Caki2 (cell line): ENCODE results near the gene IPO5. TPM values are rescaled to one million over a fixed set of nuclear protein-coding genes. Genes with fewer than 3 reads are reported as not detected.
"Not testable (repeated sequence)": the region's sequence is repeated elsewhere in the genome, so short reads cannot be mapped to it uniquely, and the experiment has no call there.

ENCODE experiments used
- DNase-seq: peaks from one replicate; pipeline ENCODE4 v3.0.0-alpha.2; 2015; ENCODE audit warnings: low read depth
- in situ Hi-C: cut with HindIII; loops from 2 replicates; pipeline ENCODE4 v1.10.0; 2016; ENCODE audit warnings: low sequenced_read_pairs, low pct_unique_long_range_greater_than_20kb, mixed read lengths
- total RNA-seq: library from RNA; depleted of rRNA; stranded (reverse); fragments of >200 nt; shearing (Covaris generic); gene quantifications from 2 replicates; pipeline ENCODE4 v1.2.3, GENCODE V29; 2014; ENCODE audit warnings: low replicate concordance

Gene IPO5
- total RNA-seq, 1 experiment from 2014 or later: 72.6 TPM

DNA sequence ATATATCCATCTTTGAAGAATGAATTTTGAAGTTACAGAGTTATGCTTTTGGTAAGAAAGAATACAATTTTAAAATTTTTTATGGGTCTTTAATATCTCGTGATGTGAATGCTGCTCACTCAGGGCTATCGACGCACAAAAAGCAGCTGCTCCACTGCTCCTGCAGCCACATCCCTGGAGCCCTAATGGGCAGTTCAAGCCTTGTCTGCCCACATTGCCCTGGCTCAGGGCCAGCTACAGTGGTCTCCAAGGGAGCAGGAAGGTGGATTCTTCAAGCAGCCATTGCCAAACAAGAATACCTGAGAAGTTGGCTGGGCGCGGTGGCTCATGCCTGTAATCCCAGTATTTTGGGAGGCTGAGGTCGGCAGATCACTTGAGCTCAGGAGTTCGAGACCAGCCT, 85.8 kb downstream of the IPO5 start:
- in situ Hi-C loops: no loop called here

DNA sequence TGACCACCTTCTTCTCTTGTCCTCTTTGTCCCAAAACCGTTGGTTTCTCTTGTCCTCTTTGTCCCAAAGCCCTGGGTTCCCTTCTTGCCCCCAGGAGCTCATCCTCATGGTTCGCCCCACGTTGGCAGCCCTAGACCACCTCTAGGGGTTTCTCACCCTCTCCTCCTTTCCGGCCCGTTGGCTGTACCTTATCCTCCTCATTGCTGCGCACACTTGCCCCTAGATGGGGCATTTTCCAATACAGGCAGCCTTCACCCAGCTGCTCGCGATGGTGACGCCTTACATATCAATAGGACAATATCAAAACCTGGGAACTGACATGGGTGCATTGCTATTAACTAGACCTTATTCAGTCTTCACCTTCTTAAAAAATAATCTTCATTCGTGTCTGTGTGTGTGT, 86.5 kb downstream of the IPO5 start:
- no peak for DNase-seq
- in situ Hi-C loops: no loop called here

More for the DNA sequence above, 85.8 kb downstream of the IPO5 start:
- DNase-seq: no peak

DNA sequence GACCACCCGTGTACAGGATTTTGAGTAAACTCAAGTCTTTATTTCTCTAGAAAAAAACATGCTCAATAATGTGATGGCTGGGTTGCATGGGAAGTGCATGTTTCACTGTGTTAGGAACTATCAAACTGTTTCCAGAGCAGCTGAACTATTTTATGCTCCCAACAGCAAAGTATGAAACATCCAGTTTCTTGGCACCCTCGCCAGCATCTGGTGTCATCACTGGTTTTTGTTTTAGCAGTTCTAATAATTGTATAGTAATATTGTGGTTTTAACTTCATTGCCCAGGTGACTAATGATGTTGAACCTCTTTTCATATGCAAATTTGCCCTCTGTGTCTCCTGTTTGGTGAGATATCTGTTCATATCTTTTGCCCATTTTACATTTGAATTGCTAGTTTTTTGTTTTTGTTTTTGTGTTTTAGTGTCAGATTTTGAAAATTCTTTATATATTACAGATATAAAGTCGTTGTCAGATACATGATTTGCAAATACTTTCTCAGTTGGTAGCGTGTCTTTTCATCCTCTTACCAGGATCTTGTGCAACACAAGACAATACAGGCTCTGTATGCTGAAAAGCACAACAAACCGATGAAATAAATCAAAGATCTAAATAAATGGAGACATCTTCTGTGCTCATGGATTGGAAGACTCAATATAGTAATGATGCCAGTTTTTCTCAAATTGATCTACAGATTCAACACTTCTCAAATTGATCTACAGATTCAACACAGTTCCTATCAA, 87.8 kb downstream of the IPO5 start:
- no peak for DNase-seq
- in situ Hi-C loops: no loop called here

- in situ Hi-C loops: no loop called here
- no peak for DNase-seq
Measured at GRCh38 chr13:98044301-98044700, 90.8 kb downstream of the IPO5 start.

- DNase-seq, in situ Hi-C loops: not testable (repeated sequence)
Measured at GRCh38 chr13:98047785-98048184, 94.3 kb downstream of the IPO5 start.

DNA sequence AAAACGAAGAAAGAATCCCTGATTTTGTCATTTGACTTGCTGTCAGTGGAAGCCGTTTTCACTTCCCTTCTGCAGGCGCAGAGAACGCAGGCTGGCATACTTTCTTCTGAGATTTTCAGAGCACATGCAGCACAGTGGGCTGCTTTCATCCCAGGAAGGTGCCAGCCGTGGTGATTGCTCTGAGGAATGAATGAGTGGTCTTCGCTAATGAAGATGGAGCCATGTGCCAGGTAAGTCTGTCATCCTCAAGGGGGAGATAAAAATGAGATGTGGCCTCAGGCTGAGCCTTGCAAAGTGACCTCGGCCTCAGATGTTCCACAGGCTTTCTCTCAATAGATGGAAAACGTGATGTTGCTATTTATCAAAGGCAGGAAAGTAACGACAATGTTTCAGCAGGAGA, 94.8 kb downstream of the IPO5 start:
- no peak for DNase-seq
- in situ Hi-C loops: no loop called here

DNA sequence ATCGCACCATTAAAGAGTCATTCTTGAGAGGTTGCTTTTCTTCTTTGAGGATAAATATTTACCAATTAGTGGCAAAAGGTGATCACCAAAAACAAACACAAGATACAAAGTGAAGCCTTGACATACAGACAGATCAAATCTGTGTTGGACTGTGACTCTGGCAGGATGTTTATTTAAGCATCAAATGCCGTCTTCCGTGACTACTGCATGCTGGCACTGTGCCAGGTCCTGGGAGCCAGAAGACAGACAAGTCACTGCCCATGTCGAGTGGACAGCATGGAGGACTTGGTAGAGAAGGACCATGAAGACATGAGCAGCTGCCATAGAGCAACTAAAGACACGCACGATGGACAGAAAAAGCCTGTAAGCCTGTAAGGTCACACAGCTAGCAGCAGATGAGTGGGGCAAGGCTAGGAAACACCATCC, 96.6 kb downstream of the IPO5 start:
- in situ Hi-C loops: no loop called here
- DNase-seq: peak; percentile 40

- in situ Hi-C loops: no loop called here
- DNase-seq: no peak
Measured at GRCh38 chr13:98052412-98052811, 98.9 kb downstream of the IPO5 start.

GRCh38 chr13:98054301-98054700, 100.8 kb downstream of the IPO5 start:
- in situ Hi-C loops: no loop called here
- DNase-seq: no peak

DNA sequence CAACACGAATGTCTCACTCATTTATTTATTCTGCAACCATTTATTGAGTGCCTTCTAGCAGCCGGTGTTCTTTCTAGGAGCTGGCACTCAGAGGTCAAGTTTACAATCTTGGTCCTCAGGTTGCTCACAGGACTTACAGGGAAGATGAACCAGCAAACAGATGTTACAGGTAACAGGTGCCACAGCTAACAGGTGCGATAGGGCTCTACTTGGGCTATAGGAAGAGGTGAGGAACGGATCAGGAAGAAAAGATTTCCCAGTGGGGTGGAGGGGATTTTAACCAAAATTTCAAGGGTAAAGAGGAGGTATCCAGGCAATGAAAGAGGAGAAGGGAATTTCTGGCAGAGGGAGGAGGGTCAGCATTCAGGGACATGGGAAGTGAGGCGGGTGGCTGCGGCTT, 102.1 kb downstream of the IPO5 start:
- DNase-seq: no peak
- in situ Hi-C loops: no loop called here

- in situ Hi-C loops: no loop called here
- DNase-seq: no peak
Measured at GRCh38 chr13:98056839-98057410, 103.5 kb downstream of the IPO5 start.

- in situ Hi-C loops: no loop called here
- no peak for DNase-seq
Measured at GRCh38 chr13:98059276-98059675, 105.8 kb downstream of the IPO5 start.

DNA sequence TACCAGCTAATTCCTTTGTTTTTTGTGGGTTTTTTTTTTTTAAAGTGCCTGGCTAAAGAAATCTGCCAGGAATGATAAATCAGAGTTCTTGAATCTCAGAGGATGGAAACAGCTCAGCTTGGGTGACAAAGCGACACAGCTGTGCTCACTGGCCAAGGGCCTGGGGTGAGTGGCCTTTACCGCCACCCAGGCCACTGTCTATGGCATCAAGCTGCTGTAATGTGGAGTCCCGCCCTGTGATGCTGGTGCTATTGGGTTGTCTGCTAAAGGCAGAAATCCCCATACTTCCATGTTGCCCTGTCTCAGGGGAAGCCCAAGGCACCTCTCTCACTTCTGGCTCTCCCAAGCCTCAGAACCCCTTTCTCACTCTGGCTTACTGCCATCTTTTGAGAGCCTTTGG, 106.8 kb downstream of the IPO5 start:
- in situ Hi-C loops: no loop called here
- no peak for DNase-seq

DNA sequence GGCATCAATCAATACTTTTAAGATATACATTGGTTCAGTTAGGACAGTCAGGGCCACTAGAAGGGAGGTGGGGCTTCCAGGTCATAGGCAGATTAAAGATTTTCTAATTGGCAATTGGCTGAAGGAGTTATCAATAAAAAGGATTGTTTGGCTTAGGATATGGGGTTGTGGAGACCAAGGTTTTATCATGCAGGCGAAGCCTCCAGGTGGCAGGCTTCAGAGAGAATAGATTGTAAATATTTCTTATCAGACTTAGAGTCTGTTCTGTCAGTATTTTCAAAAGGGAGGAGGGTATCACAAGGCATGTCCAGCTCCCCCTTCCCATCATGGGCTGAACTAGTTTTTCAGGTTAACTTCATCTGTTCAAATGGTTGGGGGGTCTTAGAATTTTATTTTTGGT, 112.0 kb downstream of the IPO5 start:
- DNase-seq: no peak
- in situ Hi-C loops: no loop called here

DNA sequence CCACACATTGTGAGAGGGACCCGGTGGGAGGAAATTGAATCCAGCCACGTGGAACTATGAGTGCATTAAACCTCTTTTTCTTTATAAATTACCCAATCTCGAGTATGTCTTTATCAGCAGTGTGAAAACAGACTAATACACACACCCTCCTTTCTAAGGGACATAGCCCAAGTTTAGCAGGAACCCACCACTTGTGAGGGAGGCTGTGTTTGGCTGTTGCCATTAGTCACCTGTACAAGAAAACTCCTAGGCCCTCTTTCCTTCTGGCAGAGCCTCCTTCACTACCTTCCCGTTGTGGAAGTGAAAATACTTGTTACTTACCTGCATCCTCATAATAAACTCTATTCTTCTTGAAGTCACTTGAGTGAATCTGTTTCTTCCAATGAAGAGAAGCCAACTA, 113.2 kb downstream of the IPO5 start:
- in situ Hi-C loops: no loop called here

DNA sequence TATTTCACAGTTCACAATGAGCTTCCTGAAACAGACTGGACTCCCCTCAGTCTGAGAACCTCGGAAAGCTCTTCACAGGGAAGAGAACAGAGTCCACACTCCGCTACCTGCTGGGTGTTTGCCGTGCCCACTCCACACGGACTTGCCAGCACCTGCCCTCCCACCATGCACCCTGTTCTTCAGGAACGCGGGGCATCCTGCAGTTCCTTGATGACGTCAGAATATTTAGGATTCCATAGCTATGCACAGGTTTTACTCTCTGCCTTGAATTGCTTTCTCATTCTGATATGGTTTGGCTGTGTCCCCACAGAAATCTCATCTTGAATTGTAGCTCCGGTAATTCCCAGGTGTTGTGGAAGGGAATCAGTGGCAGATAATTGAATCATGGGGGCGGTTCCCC, 115.0 kb downstream of the IPO5 start:
- in situ Hi-C loops: no loop called here
- DNase-seq: no peak

More for the DNA sequence above, 113.2 kb downstream of the IPO5 start:
- DNase-seq: no peak

DNA sequence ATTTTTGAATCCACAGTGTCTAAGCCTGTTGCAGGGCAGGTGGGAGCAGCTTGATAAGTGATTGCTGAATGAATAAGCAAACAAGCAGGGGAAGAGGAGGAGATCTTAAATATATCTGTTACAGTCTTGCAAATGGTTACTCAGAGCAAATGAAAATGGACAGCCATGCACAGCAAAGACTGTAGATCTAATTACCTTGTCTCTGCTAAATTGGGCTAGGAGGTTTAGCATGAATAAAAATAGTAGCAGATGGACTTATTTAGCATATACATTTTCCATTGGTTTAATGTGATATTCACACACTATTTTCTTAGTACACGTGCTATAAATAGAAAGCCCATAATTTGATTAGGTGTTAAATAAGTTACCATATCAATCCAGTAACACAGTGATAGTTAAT, 116.5 kb downstream of the IPO5 start:
- no peak for DNase-seq
- in situ Hi-C loops: no loop called here

- in situ Hi-C loops: no loop called here
- DNase-seq: no peak
Measured at GRCh38 chr13:98071316-98071715, 117.8 kb downstream of the IPO5 start.

DNA sequence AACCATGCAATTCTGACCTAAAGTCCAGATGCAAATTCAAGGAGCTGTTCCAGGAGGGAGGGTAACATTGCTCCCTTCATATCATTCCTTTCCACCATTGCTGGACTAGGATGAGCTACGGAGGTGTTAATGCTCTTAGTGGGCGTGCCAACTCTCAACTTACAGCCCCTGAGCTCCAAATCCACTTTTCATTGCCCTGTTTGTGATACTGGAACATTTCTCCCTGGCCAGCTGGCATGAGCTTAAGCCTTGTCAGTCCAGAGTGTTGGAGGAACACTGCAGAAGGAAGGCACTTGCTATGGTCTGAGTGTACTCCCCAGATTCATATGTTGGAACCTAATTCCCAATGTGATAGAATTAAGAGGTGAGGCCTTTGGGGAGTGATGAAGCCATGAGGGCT, 119.0 kb downstream of the IPO5 start:
- no peak for DNase-seq
- in situ Hi-C loops: no loop called here
